Endothelial cell of umbilical vein (primary cell): ENCODE data around the gene STN1. TPM values are rescaled to one million over a fixed set of nuclear protein-coding genes. Genes with fewer than 3 reads are reported as not detected.
A peak's percentile ranks its signal among the peaks of the same experiment; 100 is the strongest.

ENCODE experiments used
- BruUV-seq: library from RNA; stranded (reverse); fragments of 400-500 nt; replicated peaks from 2 replicates; lab custom pipeline; 2021; lab: Mats Ljungman, UMichigan
- CTCF ChIA-PET: fragments of 300-600, 350-600 bp; sonication (Branson Sonifier 250); formaldehyde crosslinking; loops from one replicate; lab custom pipeline; 2021; ENCODE audit warnings: antibody characterized with exemption, inconsistent platforms; lab: Charles Lee
- POLR2A ChIA-PET: fragments of 300-600, 350-600 bp; sonication (Branson Sonifier 250); formaldehyde crosslinking; loops from one replicate; lab custom pipeline; 2021; ENCODE audit warnings: antibody characterized with exemption, inconsistent platforms; lab: Charles Lee
- DNase-seq: peaks from one replicate; pipeline ENCODE4 v3.0.0-alpha.2; 2011; ENCODE audit warnings: low read depth, low spot score
- FAIRE-seq: peaks from 2 replicates; lab custom pipeline; 2011; peaks lifted over from hg19 to GRCh38; lab: Jason Lieb, UNC
- H2AFZ ChIP-seq: 2 replicates; pipeline ENCODE4 v1.6.0; 2012; ENCODE audit warnings: low read depth, low read length, control low read depth, inconsistent platforms
- H3K27ac ChIP-seq: 2 replicates; pipeline ENCODE4 v1.5.1; 2011; ENCODE audit warnings: low read depth, mild to moderate bottlenecking, control low read depth, low read length, moderate library complexity; ENCODE audit not compliant: insufficient read depth
- H3K27me3 ChIP-seq, 2 experiments: 2 replicates each; pipeline versions ENCODE4 v1.6.0 to v1.6.1; 2011; ENCODE audit warnings: low read length in 2 of 2, mixed read lengths in 1 of 2; ENCODE audit not compliant: control insufficient read depth in 2 of 2, insufficient read depth in 2 of 2
- H3K36me3 ChIP-seq, 2 experiments: 2 replicates in 1 of 2; 3 replicates in 1 of 2; pipeline ENCODE4 v1.5.1; 2011; ENCODE audit warnings: low read length in 2 of 2, mild to moderate bottlenecking in 1 of 2, moderate library complexity in 1 of 2; ENCODE audit not compliant: control insufficient read depth in 2 of 2, insufficient read depth in 2 of 2; ENCODE audit errors: extremely low read depth in 1 of 2
- H3K4me1 ChIP-seq: 3 replicates; pipeline ENCODE4 v1.5.1; 2011; ENCODE audit warnings: mild to moderate bottlenecking, low read length; ENCODE audit not compliant: control insufficient read depth, insufficient read depth; ENCODE audit errors: extremely low read depth
- H3K4me2 ChIP-seq: 2 replicates; pipeline ENCODE4 v1.6.1; 2011; ENCODE audit warnings: low read length, control low read depth, mixed read lengths; ENCODE audit not compliant: insufficient read depth
- H3K4me3 ChIP-seq, 3 experiments: fragments of 200-600 bp in 1 of 3; sonication (generic), shearing (Covaris generic) in 1 of 3; replicated peaks in 1 of 3; 2 replicates each; pipeline ENCODE4 v1.5.1; 2011 to 2016; ENCODE audit warnings: control low read depth in 3 of 3, low read length in 3 of 3, mild to moderate bottlenecking in 2 of 3, inconsistent platforms in 1 of 3, low read depth in 1 of 3, moderate library complexity in 1 of 3; ENCODE audit not compliant: insufficient read depth in 1 of 3
- H3K79me2 ChIP-seq: 2 replicates; pipeline ENCODE4 v1.6.0; 2012; ENCODE audit warnings: low read length, inconsistent platforms; ENCODE audit not compliant: control insufficient read depth, insufficient read depth
- H3K9ac ChIP-seq: replicated peaks from 2 replicates; pipeline ENCODE3; 2011; ENCODE audit warnings: low read length, control low read depth; ENCODE audit not compliant: insufficient read depth; ENCODE audit errors: extremely low read depth
- H3K9me1 ChIP-seq: replicated peaks from 3 replicates; pipeline ENCODE4 v1.6.0; 2011; ENCODE audit warnings: mild to moderate bottlenecking, low read length; ENCODE audit not compliant: control insufficient read depth, insufficient read depth; ENCODE audit errors: extremely low read depth
- H3K9me3 ChIP-seq: replicated peaks from 2 replicates; pipeline ENCODE4 v1.5.1; 2012; ENCODE audit warnings: low read length, inconsistent platforms; ENCODE audit not compliant: control insufficient read depth, insufficient read depth
- H4K20me1 ChIP-seq: replicated peaks from 2 replicates; pipeline ENCODE3; 2011; ENCODE audit warnings: mild to moderate bottlenecking, low read length; ENCODE audit not compliant: control insufficient read depth, insufficient read depth; ENCODE audit errors: extremely low read depth
- EZH2 ChIP-seq: IDR thresholded peaks from 2 replicates; pipeline ENCODE4 v1.6.1; 2012; ENCODE audit warnings: borderline replicate concordance, low read depth, mild to moderate bottlenecking, moderate library complexity, low read length, inconsistent platforms; ENCODE audit not compliant: severe bottlenecking
- FOS ChIP-seq: IDR thresholded peaks from 2 replicates; pipeline ENCODE4 v1.6.1; 2011; ENCODE audit warnings: mild to moderate bottlenecking, low read length, moderate library complexity, borderline replicate concordance; ENCODE audit not compliant: insufficient read depth
- GATA2 ChIP-seq: IDR thresholded peaks from 2 replicates; pipeline ENCODE4 v1.7.0; 2011; ENCODE audit warnings: low read depth, mild to moderate bottlenecking, moderate library complexity, mixed read lengths, low read length; ENCODE audit not compliant: insufficient read length, insufficient read depth
- JUN ChIP-seq: IDR thresholded peaks from 2 replicates; pipeline ENCODE4 v1.6.1; 2011; ENCODE audit warnings: borderline replicate concordance, low read depth; ENCODE audit not compliant: insufficient read length, insufficient read depth
- MYC ChIP-seq: IDR thresholded peaks from one replicate; pipeline ENCODE4 v1.6.1; 2011; ENCODE audit warnings: mild to moderate bottlenecking, low read depth, low read length
- POLR2AphosphoS5 ChIP-seq: IDR thresholded peaks from 2 replicates; pipeline ENCODE4 v1.6.1; 2012; ENCODE audit warnings: low read depth, mild to moderate bottlenecking, control low read depth, low read length, moderate library complexity; ENCODE audit not compliant: insufficient read depth
- dilution Hi-C: fragments of 300-500 bp; cut with MboI; formaldehyde crosslinking; loops from one replicate; pipeline ENCODE4 v1.15.0; 2019; ENCODE audit warnings: low sequenced_read_pairs; ENCODE audit not compliant: extremely low pct_ligation_motif_present
- intact Hi-C: fragments of 100-400 bp; cut with micrococcal nuclease; formaldehyde crosslinking; loops from one replicate; pipeline ENCODE4 v1.10.0; 2022
- polyA plus RNA-seq, 4 experiments: library from polyadenylated mRNA; depleted of rRNA in 3 of 4; stranded (reverse) in 3 of 4; unstranded in 1 of 4; fragments of >200 nt; gene quantifications; 2 replicates each; pipeline versions ENCODE4 v1.2.1 to v1.2.3, GENCODE V29; 2011 to 2012; ENCODE audit warnings: missing spikeins in 1 of 4
- total RNA-seq: library from RNA; stranded (reverse); gene quantifications from 2 replicates; pipeline ENCODE4 v1.2.3, GENCODE V29; 2021
- TF ChIP-seq, protein P1 (sequence below): IDR thresholded peaks from 2 replicates; pipeline ENCODE4 v1.6.1; 2011; ENCODE audit not compliant: insufficient read depth, insufficient read length
- TF ChIP-seq, protein P2 (sequence below), 2 donors: IDR thresholded peaks; 1 replicate in 1 of 2; 2 replicates in 1 of 2; pipeline ENCODE4 v1.5.1; 2011; ENCODE audit warnings: low read length in 2 of 2, mild to moderate bottlenecking in 2 of 2, moderate library complexity in 2 of 2, control low read depth in 1 of 2, inconsistent platforms in 1 of 2, low read depth in 1 of 2; ENCODE audit not compliant: insufficient read depth in 1 of 2; ENCODE audit errors: extremely low read depth in 1 of 2

The STN1 gene
- total and polyA plus RNA-seq, 2 donors (not counting 3 experiments of a cell fraction or from before 2014, with no cell fraction given) = 10.8 to 15.3 TPM

GRCh38 chr10:103853428-103854264 lies 64.3 kb downstream of the STN1 start:
- no peak for DNase-seq
- Histone ChIP-seq H3K36me3 (no peaks in the 10 kb centered on the region), H3K27me3 (no peaks in the 10 kb centered on the region), H3K27ac (no peak overlapping the region), H3K4me2 (peak overlapping the region; percentile 81), H3K4me3 (peak overlapping the region in 2 of 3 experiments; percentile 14 to 79), H3K4me1 (peaks cover 45% of the 10 kb centered on the region), H3K79me2 (peaks cover 10% of the 10 kb centered on the region), H3K9ac (no peak overlapping the region), H3K9me3 (no peaks in the 10 kb centered on the region), H3K9me1 (no peaks in the 10 kb centered on the region), H4K20me1 (no peaks in the 10 kb centered on the region), H2AFZ (no peak overlapping the region)
- TF ChIP-seq JUN (no peak), GATA2 (no peak), FOS (no peak), MYC (no peak), EZH2 (no peak), POLR2AphosphoS5 (no peak)
- TF ChIP-seq, protein P1, sequence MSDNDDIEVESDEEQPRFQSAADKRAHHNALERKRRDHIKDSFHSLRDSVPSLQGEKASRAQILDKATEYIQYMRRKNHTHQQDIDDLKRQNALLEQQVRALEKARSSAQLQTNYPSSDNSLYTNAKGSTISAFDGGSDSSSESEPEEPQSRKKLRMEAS = no peak
- TF ChIP-seq, protein P2, sequence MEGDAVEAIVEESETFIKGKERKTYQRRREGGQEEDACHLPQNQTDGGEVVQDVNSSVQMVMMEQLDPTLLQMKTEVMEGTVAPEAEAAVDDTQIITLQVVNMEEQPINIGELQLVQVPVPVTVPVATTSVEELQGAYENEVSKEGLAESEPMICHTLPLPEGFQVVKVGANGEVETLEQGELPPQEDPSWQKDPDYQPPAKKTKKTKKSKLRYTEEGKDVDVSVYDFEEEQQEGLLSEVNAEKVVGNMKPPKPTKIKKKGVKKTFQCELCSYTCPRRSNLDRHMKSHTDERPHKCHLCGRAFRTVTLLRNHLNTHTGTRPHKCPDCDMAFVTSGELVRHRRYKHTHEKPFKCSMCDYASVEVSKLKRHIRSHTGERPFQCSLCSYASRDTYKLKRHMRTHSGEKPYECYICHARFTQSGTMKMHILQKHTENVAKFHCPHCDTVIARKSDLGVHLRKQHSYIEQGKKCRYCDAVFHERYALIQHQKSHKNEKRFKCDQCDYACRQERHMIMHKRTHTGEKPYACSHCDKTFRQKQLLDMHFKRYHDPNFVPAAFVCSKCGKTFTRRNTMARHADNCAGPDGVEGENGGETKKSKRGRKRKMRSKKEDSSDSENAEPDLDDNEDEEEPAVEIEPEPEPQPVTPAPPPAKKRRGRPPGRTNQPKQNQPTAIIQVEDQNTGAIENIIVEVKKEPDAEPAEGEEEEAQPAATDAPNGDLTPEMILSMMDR (IDR thresholded peaks at IDR 0.05; ENCODE audit: extremely low read depth in 1 of 2, insufficient read depth in 1 of 2, low read depth in 1 of 2, low read length in 2 of 2) = no peak
- no TSS peak for BruUV-seq
- POLR2A ChIA-PET = no interaction called here
- peak; percentile 26 for FAIRE-seq
- intact Hi-C loops (loop anchor here (2.0 kb wide), 1 partner anchor 41 kb away; no protein-coding TSS in a partner anchor), dilution Hi-C loops (loop anchor here (25.0 kb wide), 1 partner anchor 141 kb away; no protein-coding TSS in a partner anchor)
- CTCF ChIA-PET = interaction anchor here (1.2 to 8.0 kb wide), 8 partner anchors 10 to 141 kb away, joined by 3 to 102 read pairs (median 10); no protein-coding TSS in a partner anchor
